Diencephalon (tissue), 1 donor: Measurements from ENCODE around the gene CPEB4. TPM values are rescaled to one million over a fixed set of nuclear protein-coding genes. Genes with fewer than 3 reads are reported as not detected.

Source experiments
- total RNA-seq: library from RNA; depleted of rRNA; stranded (reverse); fragments of >200 nt; gene quantifications from one replicate; pipeline ENCODE4 v1.2.3, GENCODE V29; 2014

CPEB4 gene
- total RNA-seq = 109 TPM

DNA sequence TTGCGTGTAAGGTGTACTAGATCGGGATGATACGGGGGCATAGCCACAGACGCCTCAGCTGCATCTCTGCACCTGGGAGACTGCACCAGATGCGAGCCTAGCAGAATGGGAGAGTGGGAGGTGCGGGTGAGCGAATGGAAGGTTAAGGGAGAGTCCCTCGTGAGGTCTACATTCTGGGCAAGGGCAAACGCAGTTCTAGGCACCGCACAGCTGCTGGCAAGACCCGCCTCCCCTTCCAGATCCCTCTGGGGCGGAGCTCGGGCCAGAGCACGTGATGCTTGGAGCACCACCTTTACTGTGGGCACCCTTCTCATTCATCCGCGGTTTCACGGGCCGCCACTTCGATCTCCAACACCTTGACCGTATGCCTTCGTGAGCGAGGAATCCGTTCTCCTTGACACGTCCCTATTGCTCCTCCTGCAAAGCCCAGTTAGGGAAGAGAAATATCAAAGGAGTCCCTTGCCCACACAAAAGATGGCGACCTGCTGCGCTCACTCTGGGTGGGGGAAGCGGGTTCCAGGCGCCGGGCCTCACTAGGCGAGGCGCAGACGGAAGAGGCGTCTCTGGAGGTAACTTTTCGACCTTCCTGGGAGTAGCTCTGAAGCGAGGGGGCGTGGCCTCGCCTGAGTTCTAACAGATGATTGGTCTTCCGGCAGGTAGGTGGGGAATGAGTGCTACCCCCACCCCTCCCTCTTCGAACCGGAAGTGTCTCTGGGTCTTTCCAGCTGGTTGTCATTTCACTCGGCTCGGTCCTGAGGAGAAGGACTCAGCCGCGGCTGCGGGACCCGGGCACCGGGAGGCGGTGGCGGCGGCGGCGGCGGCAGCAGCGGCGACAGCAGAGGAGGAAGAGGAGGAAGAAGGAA lies at the start of gene CPEB4:
Gene CPEB4 (plus strand): TSS at position 740 of the 863 bp plus-strand sequence. CDS start 1,385 bp downstream, outside the sequence.

DNA sequence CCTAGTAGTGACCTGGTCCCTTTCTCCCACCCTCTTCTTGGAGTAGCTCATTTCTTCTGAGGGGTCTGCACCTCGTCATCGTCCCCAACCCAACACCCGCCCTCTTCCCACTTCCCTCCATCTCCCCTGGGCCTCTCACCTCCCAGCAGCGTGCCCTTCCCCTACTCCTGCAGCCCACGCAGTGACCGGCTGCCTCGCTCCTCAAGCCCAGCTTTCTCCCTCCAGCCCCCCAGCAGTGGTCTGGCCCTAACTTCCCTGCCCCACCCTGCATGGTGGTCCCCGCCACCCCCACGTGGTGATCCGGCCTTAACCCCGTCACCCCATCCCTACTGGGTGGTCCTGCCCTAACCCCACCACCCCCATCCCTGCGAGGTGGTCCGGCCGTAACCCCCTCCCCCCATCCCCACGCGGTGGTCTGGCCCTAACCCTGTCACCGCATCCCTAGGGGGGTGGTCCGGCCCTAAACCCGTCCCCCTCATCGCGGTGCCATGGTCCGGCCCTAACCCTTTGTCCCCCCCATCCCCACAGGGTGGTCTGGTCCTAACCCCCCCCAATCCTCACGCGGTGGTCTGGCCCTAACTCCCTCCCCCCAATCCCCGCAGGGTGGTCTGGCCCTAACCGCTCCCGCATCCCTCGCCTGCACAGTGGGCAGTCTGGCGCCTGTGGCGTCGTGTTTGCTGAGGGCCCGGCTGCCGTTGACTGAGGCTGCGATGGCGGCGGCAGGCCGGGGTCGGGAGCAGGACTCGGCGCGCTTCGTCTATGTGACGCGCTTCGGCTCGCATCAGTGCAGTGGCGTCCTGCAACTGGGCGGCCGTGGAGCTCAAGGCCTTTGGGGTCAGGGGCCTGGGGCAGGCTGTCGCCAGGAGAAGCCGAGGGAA lies 100.6 kb downstream of the CPEB4 start, which contains the start of gene C5orf47:
Gene C5orf47 (plus strand): TSS at position 617 of the 878 bp plus-strand sequence. CDS start 94 bp downstream, at position 711.

Other genes starting within 250 kb of the CPEB4 start
- 0.23 TPM for gene C5orf47, start 100.8 kb downstream of the CPEB4 start, total RNA-seq
- 655 TPM for gene NSG2, start 157.4 kb downstream of the CPEB4 start, total RNA-seq